A549 (cell line): ENCODE measurements around the gene ALOX5. TPM values are rescaled to one million over a fixed set of nuclear protein-coding genes. Genes with fewer than 3 reads are reported as not detected.

ENCODE experiments used
- ATAC-seq, 2 experiments: fragments of 200-7000 bp in 1 of 2; fragments of >200 bp in 1 of 2; cut with Nextera tagmentation in 1 of 2; cut with Tn5 transposase in 1 of 2; 3 replicates each; pipeline versions ENCODE4 v1.8.0 to v1.9.1; 2018 to 2020; ENCODE audit warnings: mild to moderate bottlenecking in 1 of 2, moderate library complexity in 1 of 2
- CTCF ChIA-PET: fragments of 300-600 bp; sonication (Branson Sonifier 250); formaldehyde crosslinking; extraction: SDS; loops from one replicate; lab custom pipeline; 2021; ENCODE audit warnings: antibody characterized with exemption, inconsistent platforms; lab: Yijun Ruan, JAX
- POLR2A ChIA-PET: fragments of 350-600 bp; formaldehyde crosslinking; extraction: SDS; loops from one replicate; lab custom pipeline; 2021; ENCODE audit warnings: antibody characterized with exemption, inconsistent platforms; lab: Yijun Ruan, JAX
- DNase-seq, 2 experiments: peaks; one replicate each; pipeline versions ENCODE4 v3.0.0 to v3.0.0-alpha.2; 2011 to 2016; ENCODE audit warnings: low read depth in 1 of 2, low spot score in 1 of 2
- FAIRE-seq: peaks from 2 replicates; lab custom pipeline; 2011; peaks lifted over from hg19 to GRCh38; lab: Jason Lieb, UNC
- H3K27ac ChIP-seq, 2 experiments: fragments of >200 bp; sonication (Bioruptor Twin); formaldehyde crosslinking; 3 replicates each; pipeline ENCODE4 v1.5.1; 2016 to 2017
- H3K4me1 ChIP-seq: fragments of >200 bp; sonication (Bioruptor Twin); formaldehyde crosslinking; 3 replicates; pipeline ENCODE4 v1.6.1; 2016
- H3K4me2 ChIP-seq: fragments of >200 bp; sonication (Bioruptor Twin); formaldehyde crosslinking; 3 replicates; pipeline ENCODE4 v1.6.1; 2016
- H3K4me3 ChIP-seq: fragments of >200 bp; sonication (Bioruptor Twin); formaldehyde crosslinking; 3 replicates; pipeline ENCODE4 v1.5.1; 2016
- H3K9me3 ChIP-seq: fragments of >200 bp; sonication (Bioruptor Twin); formaldehyde crosslinking; 3 replicates; pipeline ENCODE4 v1.6.1; 2016
- BHLHE40 ChIP-seq: IDR thresholded peaks from 2 replicates; pipeline ENCODE4 v1.6.1; 2012; ENCODE audit warnings: low read depth, low read length, inconsistent platforms
- CBX2 ChIP-seq: fragments of 200-600 bp; sonication (generic); IDR thresholded peaks from 2 replicates; pipeline ENCODE4 v1.6.1; 2016; ENCODE audit warnings: low read depth, mild to moderate bottlenecking, borderline replicate concordance
- CEBPB ChIP-seq, 2 experiments: fragments of >200 bp in 1 of 2; sonication (Bioruptor Twin) in 1 of 2; formaldehyde crosslinking in 1 of 2; IDR thresholded peaks; 2 replicates each; pipeline ENCODE4 v1.6.1; 2012 to 2016
- EHMT2 ChIP-seq: fragments of 200-600 bp; sonication (generic); IDR thresholded peaks from 2 replicates; pipeline ENCODE4 v1.6.1; 2016; ENCODE audit warnings: antibody characterized with exemption, low read depth, mild to moderate bottlenecking, moderate library complexity
- EP300 ChIP-seq, 2 experiments: fragments of >200 bp; sonication (Bioruptor Twin); formaldehyde crosslinking; IDR thresholded peaks; 2 replicates in 1 of 2; 3 replicates in 1 of 2; pipeline ENCODE4 v1.6.1; 2016 to 2017
- FOSB ChIP-seq: fragments of 250-450 bp; sonication (Bioruptor Pico); IDR thresholded peaks from 2 replicates; pipeline ENCODE4 v1.5.0; 2020; ENCODE audit warnings: mild to moderate bottlenecking, moderate library complexity
- GATA3 ChIP-seq: IDR thresholded peaks from 2 replicates; pipeline ENCODE4 v1.6.1; 2012; ENCODE audit warnings: borderline replicate concordance
- HEYL ChIP-seq: fragments of 250-450 bp; sonication (Bioruptor Pico); IDR thresholded peaks from 2 replicates; pipeline ENCODE4 v1.8.0; 2021; ENCODE audit warnings: mild to moderate bottlenecking, moderate library complexity
- JUNB ChIP-seq: fragments of >200 bp; sonication (Bioruptor Twin); formaldehyde crosslinking; IDR thresholded peaks from 2 replicates; pipeline ENCODE4 v1.6.1; 2016
- NFE2L2 ChIP-seq: fragments of 150-350 bp; conservative IDR thresholded peaks from 2 replicates; pipeline ENCODE4 v1.6.1; 2014; ENCODE audit warnings: low read length
- NR3C1 ChIP-seq: fragments of >200 bp; sonication (Bioruptor Twin); formaldehyde crosslinking; IDR thresholded peaks from 3 replicates; pipeline ENCODE4 v1.6.1; 2017
- POLR2A ChIP-seq: IDR thresholded peaks from 2 replicates; pipeline ENCODE4 v1.6.1; 2012; ENCODE audit warnings: mild to moderate bottlenecking, low read length
- POLR2AphosphoS2 ChIP-seq: conservative IDR thresholded peaks from 2 replicates; pipeline ENCODE4 v1.6.1; 2012; ENCODE audit warnings: low read length, improper control_type of control experiment, inconsistent platforms
- RAD21 ChIP-seq, 2 experiments: fragments of >200 bp in 1 of 2; sonication (Bioruptor Twin) in 1 of 2; formaldehyde crosslinking in 1 of 2; IDR thresholded peaks in 1 of 2; conservative IDR thresholded peaks in 1 of 2; 2 replicates in 1 of 2; 3 replicates in 1 of 2; pipeline ENCODE4 v1.6.1; 2012 to 2018; ENCODE audit warnings: inconsistent platforms in 1 of 2
- RARB ChIP-seq: fragments of 250-450 bp; sonication (Bioruptor Pico); IDR thresholded peaks from 2 replicates; pipeline ENCODE4 v1.8.0; 2021; ENCODE audit warnings: mild to moderate bottlenecking, moderate library complexity
- RNF2 ChIP-seq: fragments of 200-600 bp; sonication (generic); IDR thresholded peaks from 2 replicates; pipeline ENCODE4 v1.6.1; 2016; ENCODE audit warnings: low read depth, mild to moderate bottlenecking, antibody characterized with exemption, moderate library complexity, borderline replicate concordance
- TFCP2L1 ChIP-seq: fragments of 250-450 bp; sonication (Bioruptor Pico); IDR thresholded peaks from 2 replicates; pipeline ENCODE4 v1.5.0; 2021; ENCODE audit warnings: mild to moderate bottlenecking
- TP53 ChIP-seq: fragments of 250-450 bp; sonication (Bioruptor Pico); IDR thresholded peaks from 2 replicates; pipeline ENCODE4 v1.5.0; 2021; ENCODE audit warnings: mild to moderate bottlenecking, moderate library complexity
- ZFP36 ChIP-seq: fragments of 450-650 bp; IDR thresholded peaks from 2 replicates; pipeline ENCODE4 v1.6.1; 2014; ENCODE audit warnings: borderline replicate concordance; ENCODE audit not compliant: partially characterized antibody
- ZNF302 ChIP-seq: fragments of 250-450 bp; sonication (Bioruptor Pico); IDR thresholded peaks from 2 replicates; pipeline ENCODE4 v1.9.0; 2021; ENCODE audit warnings: inconsistent platforms, mild to moderate bottlenecking, moderate library complexity
- WGBS: methylation state at CpG from one replicate; pipeline ENCODE4 v1.1.6; 2017; ENCODE audit errors: missing lambda C conversion rate; 5-methylcytosine and 5-hydroxymethylcytosine counted together
- polyA plus RNA-seq, 4 experiments: library from polyadenylated mRNA; depleted of rRNA in 3 of 4; stranded (reverse); fragments of >200 nt; fragmentation: RNase III in 1 of 4; extraction: RNeasy Plus Mini Kit Qiagen cat#74134 plus additional on column Dnase treatment in 1 of 4; gene quantifications; 2 replicates in 3 of 4; 3 replicates in 1 of 4; pipeline ENCODE4 v1.2.3, GENCODE V29; 2011 to 2017
- TF ChIP-seq, protein P1 (sequence below): IDR thresholded peaks from 2 replicates; pipeline ENCODE4 v1.6.1; 2012
- TF ChIP-seq, protein P2 (sequence below): fragments of 200-600 bp; sonication (generic); IDR thresholded peaks from 2 replicates; pipeline ENCODE4 v1.6.1; 2016; ENCODE audit warnings: antibody characterized with exemption, mild to moderate bottlenecking, moderate library complexity

Gene ALOX5
- polyA plus RNA-seq, 2 of the 4 experiments (the other 2 are of a cell fraction), result 0.18 to 0.40 TPM

DNA sequence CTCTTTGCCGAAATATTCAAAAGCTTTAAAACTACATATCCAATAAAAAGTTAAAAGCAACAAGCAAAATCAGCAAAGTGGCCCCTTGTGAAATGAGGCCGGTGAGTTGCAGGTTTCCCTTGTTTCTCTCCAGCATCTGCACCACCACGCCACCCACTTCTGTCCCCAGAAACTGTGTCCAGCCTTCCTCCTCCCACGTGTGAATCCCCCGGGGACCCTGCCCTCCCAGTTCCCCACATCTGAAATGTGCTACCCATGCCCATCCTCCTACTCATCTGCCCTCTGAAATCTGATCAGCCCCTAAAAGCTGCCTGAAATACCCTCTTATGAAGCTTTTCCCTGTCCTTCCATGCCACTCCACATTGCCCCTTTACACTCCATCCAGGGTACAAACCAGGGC, 3.8 kb downstream of the ALOX5 start:
- ChIA-PET POLR2A (no interaction called here), CTCF (no interaction called here)
- 83% methylated on average over 5 of the region's 5 CpGs for WGBS
- H3K4me3 ChIP-seq, result no peak overlapping the region
- H3K4me1 ChIP-seq, result peaks cover 10% of the 10 kb centered on the region; the same call in 2 of the 3 replicates
- ATAC-seq, result no peak
- no peaks in the 10 kb centered on the region for H3K9me3 ChIP-seq
- H3K4me2 ChIP-seq, result no peak overlapping the region
- no peak for FAIRE-seq
- TF ChIP-seq TP53 (CRISPR knock-in tag) (no peak), NR3C1 (no peak), RARB (no peak), NFE2L2 (no peak), CEBPB (IDR thresholded peaks at IDR 0.05) (no peak), RAD21 (conservative IDR thresholded peaks at IDR 0.05 in 1 of 2, IDR thresholded peaks at IDR 0.05 in 1 of 2) (no peak)
- no peak overlapping the region for H3K27ac ChIP-seq
- DNase-seq, result no peak

DNA sequence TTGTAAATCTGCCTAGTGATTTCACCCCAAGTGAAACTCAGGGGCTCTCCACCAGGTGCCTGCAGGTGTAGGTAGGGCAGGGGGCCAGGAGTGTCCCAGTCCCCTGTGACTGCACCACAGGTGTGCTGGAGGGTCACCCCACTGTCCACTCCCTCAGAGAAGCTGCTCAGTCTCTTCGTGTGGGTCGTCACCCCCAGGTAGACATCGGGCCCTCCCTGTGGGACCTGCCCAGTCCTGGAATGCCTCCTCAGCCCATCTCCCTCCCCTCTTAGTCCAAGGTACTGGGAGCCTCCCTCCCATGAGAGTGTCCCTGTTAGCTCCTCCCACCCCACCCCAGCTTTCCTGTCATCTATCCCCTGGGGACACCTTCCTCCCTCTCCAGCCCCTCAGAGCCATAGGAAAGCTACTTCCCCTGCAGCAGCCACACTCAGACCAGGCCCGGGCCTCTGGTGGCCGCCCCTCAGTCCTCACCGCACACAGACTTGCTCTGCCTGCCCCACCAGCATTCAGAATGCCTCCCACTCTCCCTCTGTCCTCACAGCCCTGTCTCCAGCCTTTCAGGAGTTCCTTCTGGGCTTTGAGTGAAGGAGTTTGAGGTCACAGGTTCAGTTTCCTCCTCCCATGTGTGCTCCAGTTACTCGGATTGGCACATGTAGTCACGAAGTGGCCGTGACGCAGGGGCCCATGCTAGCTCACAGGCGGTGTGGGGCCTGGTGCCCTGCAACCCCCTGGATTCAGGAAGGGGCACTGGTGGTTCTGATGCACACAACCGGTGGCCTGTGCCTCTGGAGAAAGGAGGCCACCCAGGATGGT, 5.1 kb downstream of the ALOX5 start:
- POLR2A ChIA-PET, result no interaction called here
- WGBS, result 49% methylated on average over 11 of the region's 12 CpGs

DNA sequence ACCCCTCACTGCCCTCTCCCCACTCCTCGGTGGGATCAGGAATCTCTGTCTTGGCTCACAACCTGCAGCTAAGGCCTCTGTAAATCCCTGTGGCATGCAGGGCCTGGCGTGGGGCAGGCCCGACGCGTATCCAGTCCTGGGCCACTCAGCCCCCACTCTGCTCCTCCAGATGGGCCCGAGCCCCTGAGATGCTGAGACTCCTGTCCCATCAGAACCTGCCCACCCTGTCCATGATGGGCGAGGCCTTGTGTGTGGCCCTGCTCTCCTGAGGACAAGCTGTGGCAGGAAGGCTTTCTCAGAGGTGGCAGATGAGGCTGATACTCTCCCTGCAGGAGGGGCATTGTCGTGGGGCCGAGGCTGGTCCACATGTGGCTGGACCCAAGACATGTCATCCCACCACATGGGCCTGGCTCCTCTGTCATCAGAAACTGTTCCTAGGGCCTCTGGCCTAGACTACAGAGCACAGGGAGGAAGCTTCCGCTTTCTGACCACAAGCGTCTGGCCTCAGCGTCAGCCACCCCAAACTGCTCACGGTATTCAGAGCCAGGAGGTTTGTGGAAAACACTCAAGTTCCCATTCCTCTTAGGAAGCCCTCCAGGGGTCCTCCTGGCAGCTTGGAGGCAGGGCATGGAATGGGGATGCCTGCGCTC, 6.0 kb downstream of the ALOX5 start:
- POLR2A ChIA-PET, result no interaction called here
- ATAC-seq (no peak), FAIRE-seq (no peak), DNase-seq (no peak)
- no peak overlapping the region for H3K4me3 ChIP-seq
- no peaks in the 10 kb centered on the region for H3K9me3 ChIP-seq
- TF ChIP-seq TFCP2L1 (no peak), EHMT2 (no peak), POLR2AphosphoS2 (no peak)
- TF ChIP-seq, protein P1, sequence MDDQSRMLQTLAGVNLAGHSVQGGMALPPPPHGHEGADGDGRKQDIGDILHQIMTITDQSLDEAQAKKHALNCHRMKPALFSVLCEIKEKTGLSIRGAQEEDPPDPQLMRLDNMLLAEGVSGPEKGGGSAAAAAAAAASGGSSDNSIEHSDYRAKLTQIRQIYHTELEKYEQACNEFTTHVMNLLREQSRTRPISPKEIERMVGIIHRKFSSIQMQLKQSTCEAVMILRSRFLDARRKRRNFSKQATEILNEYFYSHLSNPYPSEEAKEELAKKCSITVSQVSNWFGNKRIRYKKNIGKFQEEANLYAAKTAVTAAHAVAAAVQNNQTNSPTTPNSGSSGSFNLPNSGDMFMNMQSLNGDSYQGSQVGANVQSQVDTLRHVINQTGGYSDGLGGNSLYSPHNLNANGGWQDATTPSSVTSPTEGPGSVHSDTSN, result no peak
- TF ChIP-seq, protein P2, sequence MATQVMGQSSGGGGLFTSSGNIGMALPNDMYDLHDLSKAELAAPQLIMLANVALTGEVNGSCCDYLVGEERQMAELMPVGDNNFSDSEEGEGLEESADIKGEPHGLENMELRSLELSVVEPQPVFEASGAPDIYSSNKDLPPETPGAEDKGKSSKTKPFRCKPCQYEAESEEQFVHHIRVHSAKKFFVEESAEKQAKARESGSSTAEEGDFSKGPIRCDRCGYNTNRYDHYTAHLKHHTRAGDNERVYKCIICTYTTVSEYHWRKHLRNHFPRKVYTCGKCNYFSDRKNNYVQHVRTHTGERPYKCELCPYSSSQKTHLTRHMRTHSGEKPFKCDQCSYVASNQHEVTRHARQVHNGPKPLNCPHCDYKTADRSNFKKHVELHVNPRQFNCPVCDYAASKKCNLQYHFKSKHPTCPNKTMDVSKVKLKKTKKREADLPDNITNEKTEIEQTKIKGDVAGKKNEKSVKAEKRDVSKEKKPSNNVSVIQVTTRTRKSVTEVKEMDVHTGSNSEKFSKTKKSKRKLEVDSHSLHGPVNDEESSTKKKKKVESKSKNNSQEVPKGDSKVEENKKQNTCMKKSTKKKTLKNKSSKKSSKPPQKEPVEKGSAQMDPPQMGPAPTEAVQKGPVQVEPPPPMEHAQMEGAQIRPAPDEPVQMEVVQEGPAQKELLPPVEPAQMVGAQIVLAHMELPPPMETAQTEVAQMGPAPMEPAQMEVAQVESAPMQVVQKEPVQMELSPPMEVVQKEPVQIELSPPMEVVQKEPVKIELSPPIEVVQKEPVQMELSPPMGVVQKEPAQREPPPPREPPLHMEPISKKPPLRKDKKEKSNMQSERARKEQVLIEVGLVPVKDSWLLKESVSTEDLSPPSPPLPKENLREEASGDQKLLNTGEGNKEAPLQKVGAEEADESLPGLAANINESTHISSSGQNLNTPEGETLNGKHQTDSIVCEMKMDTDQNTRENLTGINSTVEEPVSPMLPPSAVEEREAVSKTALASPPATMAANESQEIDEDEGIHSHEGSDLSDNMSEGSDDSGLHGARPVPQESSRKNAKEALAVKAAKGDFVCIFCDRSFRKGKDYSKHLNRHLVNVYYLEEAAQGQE, result no peak
- no peak overlapping the region for H3K4me2 ChIP-seq
- H3K4me1 ChIP-seq, result no peaks in the 10 kb centered on the region; the same call in 2 of the 3 replicates
- CTCF ChIA-PET, result interaction anchor here (0.6 kb wide), 1 partner anchor 9 kb away, joined by 3 read pairs; no protein-coding TSS in a partner anchor
- WGBS, result 86% methylated on average over 7 of the region's 14 CpGs
- H3K27ac ChIP-seq, result no peak overlapping the region

More for the DNA sequence above, 5.1 kb downstream of the ALOX5 start:
- CTCF ChIA-PET, result interaction anchor here (0.9 kb wide), 1 partner anchor 10 kb away, joined by 3 read pairs; no protein-coding TSS in a partner anchor
- H3K4me1 ChIP-seq, result peaks cover 7% of the 10 kb centered on the region; the same call in 2 of the 3 replicates
- TF ChIP-seq ZFP36, result no peak
- TF ChIP-seq HEYL (CRISPR knock-in tag), result no peak
- no peak for TF ChIP-seq POLR2A
- TF ChIP-seq RARB, result no peak
- TF ChIP-seq POLR2AphosphoS2, result no peak
- no peak for TF ChIP-seq ZNF302
- TF ChIP-seq FOSB (CRISPR knock-in tag), result no peak
- TF ChIP-seq RNF2, result no peak
- TF ChIP-seq TFCP2L1, result no peak
- TF ChIP-seq EHMT2, result no peak
- no peak for TF ChIP-seq EP300 (IDR thresholded peaks at IDR 0.05)
- TF ChIP-seq GATA3, result no peak
- no peak for TF ChIP-seq JUNB
- TF ChIP-seq CEBPB (IDR thresholded peaks at IDR 0.05), result no peak
- no peak for TF ChIP-seq BHLHE40
- no peak for TF ChIP-seq CBX2
- TF ChIP-seq, all 56 proteins: peak for 0
- DNase-seq (no peak), ATAC-seq (no peak), FAIRE-seq (no peak)
- H3K4me3 ChIP-seq, result no peak overlapping the region
- no peak overlapping the region for H3K4me2 ChIP-seq
- no peaks in the 10 kb centered on the region for H3K9me3 ChIP-seq
- H3K27ac ChIP-seq, result no peak overlapping the region
